Measurements from ENCODE around the gene BLCAP. TPM values are rescaled to one million over a fixed set of nuclear protein-coding genes. Genes with fewer than 3 reads are reported as not detected.
"Not testable (repeated sequence)": the region's sequence is repeated elsewhere in the genome, so short reads cannot be mapped to it uniquely, and the experiment has no call there.

The BLCAP gene
- total and polyA plus RNA-seq, 4 donors, result 12.6 to 72.0 (median 49.2) TPM

DNA sequence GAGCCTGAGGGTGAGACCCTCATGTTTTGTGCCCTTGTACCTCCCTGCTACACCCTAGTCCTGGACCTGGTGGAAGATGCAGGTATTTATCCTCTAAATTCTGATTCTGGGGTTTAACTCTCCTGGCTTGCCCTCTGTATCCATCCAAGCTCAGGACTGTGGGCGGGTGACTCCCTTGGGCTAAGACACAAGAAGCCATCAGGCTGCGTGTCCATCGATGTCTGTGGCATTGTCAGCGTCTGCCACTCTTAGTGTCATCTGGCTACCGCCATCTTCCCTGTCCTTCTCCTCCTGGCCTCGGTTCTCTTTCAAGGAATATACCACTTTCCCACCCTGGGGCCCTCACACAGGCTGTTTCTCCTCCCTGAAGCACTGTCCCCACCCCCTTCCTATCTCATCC, 28.9 kb upstream of the BLCAP start:
- WGBS, result 86% methylated on average over 6 of the region's 6 CpGs
- TF ChIP-seq JUND (IDR thresholded peaks at IDR 0.05) (no peak), NR2F2 (IDR thresholded peaks at IDR 0.05) (no peak), SP1 (IDR thresholded peaks at IDR 0.05) (no peak), GABPA (IDR thresholded peaks at IDR 0.05 in 1 of 2, conservative IDR thresholded peaks at IDR 0.05 in 1 of 2) (no peak), TAF1 (conservative IDR thresholded peaks at IDR 0.05) (no peak), EGR1 (IDR thresholded peaks at IDR 0.05; ENCODE audit: low read depth in 2 of 2) (no peak)
- TF ChIP-seq, protein P1, sequence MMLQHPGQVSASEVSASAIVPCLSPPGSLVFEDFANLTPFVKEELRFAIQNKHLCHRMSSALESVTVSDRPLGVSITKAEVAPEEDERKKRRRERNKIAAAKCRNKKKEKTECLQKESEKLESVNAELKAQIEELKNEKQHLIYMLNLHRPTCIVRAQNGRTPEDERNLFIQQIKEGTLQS (IDR thresholded peaks at IDR 0.05), result no peak
- TF ChIP-seq, protein P2, sequence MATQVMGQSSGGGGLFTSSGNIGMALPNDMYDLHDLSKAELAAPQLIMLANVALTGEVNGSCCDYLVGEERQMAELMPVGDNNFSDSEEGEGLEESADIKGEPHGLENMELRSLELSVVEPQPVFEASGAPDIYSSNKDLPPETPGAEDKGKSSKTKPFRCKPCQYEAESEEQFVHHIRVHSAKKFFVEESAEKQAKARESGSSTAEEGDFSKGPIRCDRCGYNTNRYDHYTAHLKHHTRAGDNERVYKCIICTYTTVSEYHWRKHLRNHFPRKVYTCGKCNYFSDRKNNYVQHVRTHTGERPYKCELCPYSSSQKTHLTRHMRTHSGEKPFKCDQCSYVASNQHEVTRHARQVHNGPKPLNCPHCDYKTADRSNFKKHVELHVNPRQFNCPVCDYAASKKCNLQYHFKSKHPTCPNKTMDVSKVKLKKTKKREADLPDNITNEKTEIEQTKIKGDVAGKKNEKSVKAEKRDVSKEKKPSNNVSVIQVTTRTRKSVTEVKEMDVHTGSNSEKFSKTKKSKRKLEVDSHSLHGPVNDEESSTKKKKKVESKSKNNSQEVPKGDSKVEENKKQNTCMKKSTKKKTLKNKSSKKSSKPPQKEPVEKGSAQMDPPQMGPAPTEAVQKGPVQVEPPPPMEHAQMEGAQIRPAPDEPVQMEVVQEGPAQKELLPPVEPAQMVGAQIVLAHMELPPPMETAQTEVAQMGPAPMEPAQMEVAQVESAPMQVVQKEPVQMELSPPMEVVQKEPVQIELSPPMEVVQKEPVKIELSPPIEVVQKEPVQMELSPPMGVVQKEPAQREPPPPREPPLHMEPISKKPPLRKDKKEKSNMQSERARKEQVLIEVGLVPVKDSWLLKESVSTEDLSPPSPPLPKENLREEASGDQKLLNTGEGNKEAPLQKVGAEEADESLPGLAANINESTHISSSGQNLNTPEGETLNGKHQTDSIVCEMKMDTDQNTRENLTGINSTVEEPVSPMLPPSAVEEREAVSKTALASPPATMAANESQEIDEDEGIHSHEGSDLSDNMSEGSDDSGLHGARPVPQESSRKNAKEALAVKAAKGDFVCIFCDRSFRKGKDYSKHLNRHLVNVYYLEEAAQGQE (IDR thresholded peaks at IDR 0.05), result no peak
- Histone ChIP-seq H3K4me1 (ENCODE audit: control insufficient read depth in 4 of 4, insufficient read depth in 4 of 4, low read length in 3 of 4) (no peaks in the 10 kb centered on the region), H3K36me3 (ENCODE audit: control insufficient read depth in 4 of 4, insufficient read depth in 3 of 4, low read depth in 1 of 4, low read length in 3 of 4) (no peaks in the 10 kb centered on the region), H3K27me3 (ENCODE audit: control insufficient read depth in 4 of 4, insufficient read depth in 4 of 4, low read length in 3 of 4) (no peaks in the 10 kb centered on the region), H3K4me3 (ENCODE audit: low read depth in 1 of 3, low read length in 3 of 3) (no peak overlapping the region), H3K9ac (ENCODE audit: low read depth in 1 of 2, low read length in 2 of 2) (no peak overlapping the region), H3K27ac (ENCODE audit: low read depth in 1 of 2, low read length in 2 of 2) (no peak overlapping the region), H3K9me3 (ENCODE audit: control insufficient read depth in 4 of 4, low read length in 3 of 4) (no peaks in the 10 kb centered on the region)
- DNase-seq (ENCODE audit: low spot score), result no peak

GRCh38 chr20:37554721-37555298, 27.1 kb upstream of the BLCAP start:
- DNase-seq (ENCODE audit: low spot score); H3K27ac ChIP-seq (ENCODE audit: low read depth in 1 of 2, low read length in 2 of 2); H3K9ac ChIP-seq (ENCODE audit: low read depth in 1 of 2, low read length in 2 of 2); H3K9me3 ChIP-seq (ENCODE audit: control insufficient read depth in 4 of 4, low read length in 3 of 4); H3K36me3 ChIP-seq (ENCODE audit: control insufficient read depth in 4 of 4, insufficient read depth in 3 of 4, low read depth in 1 of 4, low read length in 3 of 4); H3K4me1 ChIP-seq (ENCODE audit: control insufficient read depth in 4 of 4, insufficient read depth in 4 of 4, low read length in 3 of 4); H3K27me3 ChIP-seq (ENCODE audit: control insufficient read depth in 4 of 4, insufficient read depth in 4 of 4, low read length in 3 of 4); H3K4me3 ChIP-seq (ENCODE audit: low read depth in 1 of 3, low read length in 3 of 3): not testable (repeated sequence)
- WGBS, result 76% methylated on average over 13 of the region's 13 CpGs

DNA sequence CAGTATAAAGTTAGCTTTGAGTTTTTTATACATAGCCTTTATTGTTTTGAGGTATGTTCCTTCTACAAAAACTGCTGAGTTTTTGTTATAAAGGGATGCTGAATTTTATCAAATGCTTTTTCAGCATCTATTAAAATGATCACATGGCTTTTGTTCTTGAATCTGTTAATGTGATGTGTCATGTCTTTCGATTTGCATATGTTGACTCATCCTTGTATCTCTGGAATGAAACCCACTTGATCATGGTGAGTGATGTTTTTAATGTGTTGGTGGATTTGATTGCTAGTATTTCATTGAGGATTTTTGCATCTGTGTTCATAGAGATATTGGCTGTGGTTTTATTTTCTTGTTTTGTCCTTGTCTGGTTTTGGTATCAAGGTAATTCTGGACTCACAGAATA, 24.7 kb upstream of the BLCAP start:
- Histone ChIP-seq H3K4me1 (ENCODE audit: control insufficient read depth in 4 of 4, insufficient read depth in 4 of 4, low read length in 3 of 4) (no peaks in the 10 kb centered on the region), H3K36me3 (ENCODE audit: control insufficient read depth in 4 of 4, insufficient read depth in 3 of 4, low read depth in 1 of 4, low read length in 3 of 4) (no peaks in the 10 kb centered on the region), H3K9ac (ENCODE audit: low read depth in 1 of 2, low read length in 2 of 2) (no peak overlapping the region), H3K27ac (ENCODE audit: low read depth in 1 of 2, low read length in 2 of 2) (no peak overlapping the region), H3K9me3 (ENCODE audit: control insufficient read depth in 4 of 4, low read length in 3 of 4) (no peaks in the 10 kb centered on the region), H3K27me3 (ENCODE audit: control insufficient read depth in 4 of 4, insufficient read depth in 4 of 4, low read length in 3 of 4) (no peaks in the 10 kb centered on the region), H3K4me3 (ENCODE audit: low read depth in 1 of 3, low read length in 3 of 3) (no peak overlapping the region)
- no peak for TF ChIP-seq HNF4A (conservative IDR thresholded peaks at IDR 0.05)
- no peak for TF ChIP-seq SP1 (IDR thresholded peaks at IDR 0.05)
- TF ChIP-seq, protein P3, sequence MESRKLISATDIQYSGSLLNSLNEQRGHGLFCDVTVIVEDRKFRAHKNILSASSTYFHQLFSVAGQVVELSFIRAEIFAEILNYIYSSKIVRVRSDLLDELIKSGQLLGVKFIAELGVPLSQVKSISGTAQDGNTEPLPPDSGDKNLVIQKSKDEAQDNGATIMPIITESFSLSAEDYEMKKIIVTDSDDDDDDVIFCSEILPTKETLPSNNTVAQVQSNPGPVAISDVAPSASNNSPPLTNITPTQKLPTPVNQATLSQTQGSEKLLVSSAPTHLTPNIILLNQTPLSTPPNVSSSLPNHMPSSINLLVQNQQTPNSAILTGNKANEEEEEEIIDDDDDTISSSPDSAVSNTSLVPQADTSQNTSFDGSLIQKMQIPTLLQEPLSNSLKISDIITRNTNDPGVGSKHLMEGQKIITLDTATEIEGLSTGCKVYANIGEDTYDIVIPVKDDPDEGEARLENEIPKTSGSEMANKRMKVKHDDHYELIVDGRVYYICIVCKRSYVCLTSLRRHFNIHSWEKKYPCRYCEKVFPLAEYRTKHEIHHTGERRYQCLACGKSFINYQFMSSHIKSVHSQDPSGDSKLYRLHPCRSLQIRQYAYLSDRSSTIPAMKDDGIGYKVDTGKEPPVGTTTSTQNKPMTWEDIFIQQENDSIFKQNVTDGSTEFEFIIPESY (IDR thresholded peaks at IDR 0.05), result no peak
- no peak for TF ChIP-seq CTCF (IDR thresholded peaks at IDR 0.05; ENCODE audit: low read depth, low read length, missing input control)
- TF ChIP-seq FOXA1 (IDR thresholded peaks at IDR 0.05), result no peak
- no peak for DNase-seq (ENCODE audit: low spot score)
- 54% methylated on average over 1 of the region's 1 CpG for WGBS

DNA sequence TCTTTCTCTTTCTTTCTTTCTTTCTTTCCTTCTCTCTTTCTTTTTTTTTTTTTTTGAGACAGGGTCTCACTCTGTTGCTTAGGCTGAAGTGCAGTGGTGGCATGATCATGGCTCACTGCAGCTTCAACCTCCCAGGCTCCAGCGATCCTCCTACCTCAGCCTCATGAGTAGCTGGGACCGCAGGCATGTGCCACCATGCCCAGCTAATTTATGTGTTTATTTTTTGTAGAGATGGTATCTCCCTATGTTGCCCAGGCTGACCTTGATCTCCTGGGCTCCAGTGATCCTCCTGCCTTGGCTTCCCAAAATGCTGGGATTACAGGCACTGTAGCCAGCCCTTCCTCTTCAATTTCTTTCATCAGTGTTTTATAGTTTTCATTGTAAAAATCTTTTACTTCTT, 24.0 kb upstream of the BLCAP start:
- H3K4me3 ChIP-seq (ENCODE audit: low read depth in 1 of 3, low read length in 3 of 3); H3K27ac ChIP-seq (ENCODE audit: low read depth in 1 of 2, low read length in 2 of 2); H3K36me3 ChIP-seq (ENCODE audit: control insufficient read depth in 4 of 4, insufficient read depth in 3 of 4, low read depth in 1 of 4, low read length in 3 of 4); H3K9me3 ChIP-seq (ENCODE audit: control insufficient read depth in 4 of 4, low read length in 3 of 4); H3K4me1 ChIP-seq (ENCODE audit: control insufficient read depth in 4 of 4, insufficient read depth in 4 of 4, low read length in 3 of 4); H3K27me3 ChIP-seq (ENCODE audit: control insufficient read depth in 4 of 4, insufficient read depth in 4 of 4, low read length in 3 of 4); DNase-seq (ENCODE audit: low spot score); H3K9ac ChIP-seq (ENCODE audit: low read depth in 1 of 2, low read length in 2 of 2): not testable (repeated sequence)
- WGBS, result 88% methylated on average over 2 of the region's 2 CpGs

All from liver (tissue), 9 donors.